ENCODE measurements around the gene TMEM130. TPM values are rescaled to one million over a fixed set of nuclear protein-coding genes. Genes with fewer than 3 reads are reported as not detected.

TMEM130 gene
- total and polyA plus RNA-seq, 10 of the 15 experiments (the other 5 are each of a cell fraction or from before 2014, with no cell fraction given), result 0.04 to 0.15 (median 0.11) TPM; not detected in 7

DNA sequence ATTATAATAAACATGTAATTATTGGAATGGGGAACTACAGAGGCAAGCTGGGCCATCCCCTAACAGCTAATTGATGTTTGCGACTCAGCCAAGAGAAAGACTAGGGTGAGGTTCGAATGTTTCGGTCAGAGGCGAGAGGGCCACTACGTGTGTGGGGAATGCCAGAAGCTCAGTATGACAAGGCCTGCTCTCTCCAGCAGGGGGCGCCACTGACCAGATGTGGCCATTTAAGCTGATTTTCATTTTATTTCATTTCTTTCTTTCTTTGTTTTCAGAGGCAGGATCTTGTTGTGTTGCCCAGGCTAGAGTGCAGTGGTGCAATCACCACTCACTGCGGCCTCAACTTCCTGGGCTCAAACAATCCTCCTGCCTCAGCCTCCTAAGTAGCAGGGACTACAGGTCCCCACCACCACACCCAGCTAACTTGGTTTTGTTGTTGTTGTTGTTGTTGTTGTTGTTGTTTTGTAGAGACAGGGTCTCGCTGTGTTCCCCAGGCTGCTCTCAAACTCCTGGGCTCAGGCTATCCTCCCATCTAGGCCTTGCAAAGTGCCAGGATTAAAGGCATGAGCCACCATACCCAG is 38.1 kb downstream of the TMEM130 start:
- CTCF ChIA-PET, result interaction anchor here (0.6 to 4.9 kb wide), 14 partner anchors 10 to 401 kb away, joined by 3 to 37 read pairs (median 4); no protein-coding TSS in a partner anchor
- Histone ChIP-seq H3K36me3 (ENCODE audit: control insufficient read depth in 2 of 2, insufficient read depth in 2 of 2, low read length in 1 of 2) (no peaks in the 10 kb centered on the region), H4K20me1 (ENCODE audit: control insufficient read depth, insufficient read depth) (no peaks in the 10 kb centered on the region), H3K79me2 (ENCODE audit: control insufficient read depth, insufficient read depth, low read length) (no peaks in the 10 kb centered on the region), H3K4me3 (no peak overlapping the region), H3K4me1 (ENCODE audit: control insufficient read depth, insufficient read depth, low read length) (no peaks in the 10 kb centered on the region), H3K9ac (ENCODE audit: control insufficient read depth, insufficient read depth, low read length) (no peak overlapping the region), H2AFZ (ENCODE audit: control insufficient read depth, low read depth, low read length) (no peak overlapping the region), H3K27ac (ENCODE audit: control insufficient read depth, insufficient read depth) (no peak overlapping the region), H3K4me2 (ENCODE audit: control insufficient read depth, insufficient read depth) (no peak overlapping the region), H3K9me3 (replicated peaks; ENCODE audit: control insufficient read depth, insufficient read depth, low read length) (no peaks in the 10 kb centered on the region), H3K27me3 (replicated peaks in 1 of 2; ENCODE audit: control insufficient read depth in 2 of 2, insufficient read depth in 2 of 2, low read length in 1 of 2) (no peaks in the 10 kb centered on the region)
- SMC1A ChIA-PET (ENCODE audit: uncharacterized antibody, unreplicated experiment), result interaction anchor here (0.9 to 1.7 kb wide), 4 partner anchors 9 to 86 kb away, joined by 3 to 7 read pairs (median 5); no protein-coding TSS in a partner anchor
- POLR2A ChIA-PET, result interaction anchor here (0.6 kb wide), 1 partner anchor 50 kb away, joined by 3 read pairs; no protein-coding TSS in a partner anchor
- RAD21 ChIA-PET (ENCODE audit: unreplicated experiment), result interaction anchor here (0.5 kb wide), 1 partner anchor 59 kb away, joined by 3 read pairs; no protein-coding TSS in a partner anchor
- TF ChIP-seq SMC3 (IDR thresholded peaks at IDR 0.05; ENCODE audit: borderline replicate concordance, low read length) (0 out of 2 replicates have a peak, but pooled peaks have one; percentile 5), BRCA1 (IDR thresholded peaks at IDR 0.05; ENCODE audit: low read depth, low read length) (no peak), SPI1 (IDR thresholded peaks at IDR 0.05; ENCODE audit: borderline replicate concordance, insufficient read depth, low read depth, low read length) (no peak)
- TF ChIP-seq, protein P1, sequence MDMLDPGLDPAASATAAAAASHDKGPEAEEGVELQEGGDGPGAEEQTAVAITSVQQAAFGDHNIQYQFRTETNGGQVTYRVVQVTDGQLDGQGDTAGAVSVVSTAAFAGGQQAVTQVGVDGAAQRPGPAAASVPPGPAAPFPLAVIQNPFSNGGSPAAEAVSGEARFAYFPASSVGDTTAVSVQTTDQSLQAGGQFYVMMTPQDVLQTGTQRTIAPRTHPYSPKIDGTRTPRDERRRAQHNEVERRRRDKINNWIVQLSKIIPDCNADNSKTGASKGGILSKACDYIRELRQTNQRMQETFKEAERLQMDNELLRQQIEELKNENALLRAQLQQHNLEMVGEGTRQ (IDR thresholded peaks at IDR 0.05; ENCODE audit: borderline replicate concordance, low read depth, low read length), result no peak
- TF ChIP-seq, protein P2, sequence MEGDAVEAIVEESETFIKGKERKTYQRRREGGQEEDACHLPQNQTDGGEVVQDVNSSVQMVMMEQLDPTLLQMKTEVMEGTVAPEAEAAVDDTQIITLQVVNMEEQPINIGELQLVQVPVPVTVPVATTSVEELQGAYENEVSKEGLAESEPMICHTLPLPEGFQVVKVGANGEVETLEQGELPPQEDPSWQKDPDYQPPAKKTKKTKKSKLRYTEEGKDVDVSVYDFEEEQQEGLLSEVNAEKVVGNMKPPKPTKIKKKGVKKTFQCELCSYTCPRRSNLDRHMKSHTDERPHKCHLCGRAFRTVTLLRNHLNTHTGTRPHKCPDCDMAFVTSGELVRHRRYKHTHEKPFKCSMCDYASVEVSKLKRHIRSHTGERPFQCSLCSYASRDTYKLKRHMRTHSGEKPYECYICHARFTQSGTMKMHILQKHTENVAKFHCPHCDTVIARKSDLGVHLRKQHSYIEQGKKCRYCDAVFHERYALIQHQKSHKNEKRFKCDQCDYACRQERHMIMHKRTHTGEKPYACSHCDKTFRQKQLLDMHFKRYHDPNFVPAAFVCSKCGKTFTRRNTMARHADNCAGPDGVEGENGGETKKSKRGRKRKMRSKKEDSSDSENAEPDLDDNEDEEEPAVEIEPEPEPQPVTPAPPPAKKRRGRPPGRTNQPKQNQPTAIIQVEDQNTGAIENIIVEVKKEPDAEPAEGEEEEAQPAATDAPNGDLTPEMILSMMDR (IDR thresholded peaks at IDR 0.05 in 2 of 3, conservative IDR thresholded peaks at IDR 0.05 in 1 of 3; ENCODE audit: control insufficient read depth in 2 of 3, extremely low read depth in 1 of 3, insufficient read depth in 1 of 3, low read depth in 3 of 3, low read length in 3 of 3), result peak; percentile 23 to 55 (median 49); a peak in 5 of 6 replicates
- 33% methylated on average over 8 of the region's 8 CpGs for WGBS (ENCODE audit: insufficient coverage, insufficient replicate concordance, low lambda C conversion rate, missing lambda C conversion rate)
- FAIRE-seq (no peak), ATAC-seq (0 out of 3 replicates have a peak, but pooled peaks have one; percentile 40), DNase-seq (ENCODE audit: low read depth, low spot score) (no peak)
- BruUV-seq (replicated peaks), result no TSS peak
- in situ Hi-C loops (cut with MboI) (no loop called here), intact Hi-C loops (cut with micrococcal nuclease; ENCODE audit: unreplicated experiment) (no loop called here)

Measured in GM12878 (cell line).